Activated CD4-positive, alpha-beta T cell treated with anti-CD3 and anti-CD28 coated beads, Interleukin-2, Interleukin-6, amounts not matched to agents 100 ng/mL and 50 ng/mL, durations not matched to agents 16 hours and 8 hours (primary cell): Measurements from ENCODE around the gene MPP2.
"Not testable (repeated sequence)": the region's sequence is repeated elsewhere in the genome, so short reads cannot be mapped to it uniquely, and the experiment has no call there.

Source experiments
- DNase-seq: peaks from one replicate; pipeline ENCODE4 v3.0.0-alpha.2; 2020

Gene MPP2

DNA sequence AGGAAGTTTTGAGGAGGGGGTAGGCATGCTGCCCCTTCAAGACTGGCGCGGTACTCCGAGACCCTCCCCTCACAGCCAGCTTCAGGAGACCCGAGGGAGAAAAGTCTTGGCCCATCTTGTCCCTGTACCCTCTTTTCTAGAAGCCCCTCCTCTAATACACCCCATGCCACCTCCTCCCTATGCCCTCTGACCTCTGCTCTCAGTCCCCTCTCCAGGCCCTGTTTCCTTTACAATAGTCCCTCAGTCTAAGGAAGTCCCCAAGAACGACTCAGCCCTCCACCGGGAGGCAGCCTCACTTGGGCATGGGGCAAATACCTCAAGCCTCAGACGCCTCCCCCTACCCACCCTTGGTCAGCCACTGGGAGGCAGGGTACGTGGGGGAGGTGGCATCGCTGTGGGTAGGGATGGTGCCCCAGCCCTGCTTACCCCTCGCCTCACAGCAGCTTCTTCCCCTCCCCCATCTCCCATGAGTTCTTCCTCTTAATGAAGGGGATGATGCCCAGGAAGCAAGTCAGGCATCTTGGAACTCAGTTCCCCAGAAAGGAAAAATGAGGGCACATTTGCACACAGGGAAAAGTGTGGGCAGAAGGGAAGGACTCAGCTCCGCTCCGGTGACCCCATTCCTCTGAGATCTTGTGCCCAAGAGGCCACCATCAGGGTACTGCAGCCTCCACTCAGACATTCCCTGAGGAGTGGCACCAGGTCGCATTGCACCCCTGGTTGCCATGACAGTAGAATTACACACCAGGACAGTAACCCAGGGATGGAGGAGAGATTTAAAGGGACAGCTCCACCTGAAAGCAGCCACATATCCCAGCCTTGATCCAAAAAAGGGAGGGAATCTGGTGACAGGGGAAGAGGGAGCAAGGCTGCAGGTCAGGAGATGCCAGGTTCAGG is 6.2 kb downstream of the MPP2 start:
- DNase-seq: no peak

DNA sequence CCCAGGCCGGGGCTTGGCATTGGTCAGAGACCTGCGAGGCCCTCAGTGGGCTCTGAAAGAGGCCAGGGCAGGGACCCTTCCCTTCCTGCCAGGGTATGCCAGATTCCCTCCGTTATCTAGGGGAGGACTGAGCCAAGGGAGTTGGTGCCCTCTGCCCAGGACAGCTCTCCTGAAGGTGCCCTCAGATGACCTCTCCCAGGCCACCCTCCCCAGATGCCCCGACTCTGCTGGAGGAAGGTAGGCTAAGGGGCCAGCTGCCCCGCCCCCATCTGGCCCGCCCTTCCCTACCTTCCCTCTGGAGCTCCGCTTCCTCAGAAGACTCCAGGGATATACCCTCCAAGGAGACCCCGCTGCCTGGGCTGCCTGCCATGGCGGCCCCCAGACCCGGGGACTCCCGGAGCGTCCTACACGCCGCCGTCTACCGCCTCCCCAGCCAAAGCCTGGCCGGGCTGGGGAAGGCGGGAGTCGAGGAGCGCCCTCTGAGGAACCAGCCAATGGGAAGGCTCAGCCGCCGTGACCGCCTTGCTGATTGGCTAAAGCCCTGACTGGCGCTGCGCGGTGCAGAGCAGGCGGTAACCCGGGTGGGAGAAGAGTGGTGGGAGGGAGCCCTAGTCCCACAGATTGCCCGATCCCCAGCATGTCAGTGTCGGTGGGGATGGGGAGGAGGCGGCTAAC is 7.0 kb downstream of the MPP2 start:
- DNase-seq: peak; percentile 87

DNA sequence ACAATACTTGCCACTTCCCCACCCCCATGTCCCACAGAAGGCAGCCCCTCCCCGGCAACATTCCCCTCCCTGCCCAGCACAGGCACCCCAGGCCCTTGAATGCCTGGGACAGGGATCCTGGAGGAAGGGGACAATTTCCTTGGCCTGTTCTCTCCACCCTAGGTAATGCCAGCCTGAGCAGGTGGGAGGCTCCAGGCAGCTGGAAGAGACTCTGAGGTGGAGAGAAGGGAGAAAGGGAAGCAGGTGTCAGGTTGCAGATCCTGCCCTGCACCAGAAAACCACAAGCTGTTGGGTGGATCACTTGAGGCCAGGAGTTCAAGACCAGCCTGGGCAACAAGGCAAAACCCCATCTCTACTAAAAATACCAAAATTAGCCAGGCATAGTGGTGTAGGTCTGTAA is 8.9 kb downstream of the MPP2 start:
- no peak for DNase-seq

DNA sequence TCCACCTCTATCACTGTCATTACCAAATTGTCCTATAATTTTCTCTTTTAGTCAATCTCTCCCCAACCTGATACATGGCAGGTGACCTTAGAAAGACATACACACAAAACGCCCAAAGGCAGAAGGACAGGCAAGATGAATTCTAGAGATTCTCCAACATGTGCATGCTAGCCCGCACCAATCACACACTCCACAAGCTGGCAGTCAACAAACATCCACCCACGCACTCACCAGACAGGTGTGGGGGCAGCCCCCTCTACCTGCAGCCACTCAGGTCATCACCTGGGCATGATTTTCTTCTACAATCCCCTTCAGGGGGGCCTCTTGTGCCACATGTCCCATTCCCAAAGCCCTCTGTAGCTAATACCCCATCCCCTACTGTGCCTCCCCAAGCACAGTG is 9.5 kb downstream of the MPP2 start:
- no peak for DNase-seq

DNA sequence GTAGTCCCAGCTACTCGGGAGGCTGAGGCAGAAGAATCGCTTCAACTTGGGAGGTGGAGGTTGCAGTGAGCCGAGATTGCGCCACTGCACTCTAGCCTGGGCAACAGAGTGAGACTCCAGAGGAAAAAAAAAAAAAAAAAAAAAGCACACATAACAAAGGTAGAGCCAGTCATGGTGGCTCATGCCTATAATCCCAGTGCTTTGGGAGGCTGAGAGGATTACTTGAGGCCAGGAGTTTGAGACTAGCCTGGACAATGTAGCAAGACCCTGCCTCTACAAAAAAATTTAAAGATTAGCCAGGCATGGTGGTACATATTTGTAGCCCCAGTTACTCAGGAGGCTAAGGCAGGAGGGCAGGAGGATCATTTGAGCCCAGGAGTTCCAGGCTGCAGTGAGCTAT is 12.8 kb downstream of the MPP2 start:
- not testable (repeated sequence) for DNase-seq

DNA sequence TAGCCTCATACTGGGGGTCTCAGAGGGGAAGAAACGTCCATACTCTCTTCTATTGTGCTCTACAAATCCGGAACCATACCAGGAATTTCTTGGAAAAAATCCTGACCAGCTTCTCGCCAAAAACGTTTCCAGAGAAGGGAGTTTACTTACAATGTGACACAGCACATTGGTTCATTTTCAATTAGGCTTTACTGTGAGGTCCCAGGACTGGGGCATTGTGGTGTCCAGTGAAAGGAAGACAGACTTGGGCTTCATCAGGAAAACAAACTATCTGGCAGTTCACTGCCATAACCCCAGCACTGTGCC is 14.7 kb downstream of the MPP2 start:
- no peak for DNase-seq

DNA sequence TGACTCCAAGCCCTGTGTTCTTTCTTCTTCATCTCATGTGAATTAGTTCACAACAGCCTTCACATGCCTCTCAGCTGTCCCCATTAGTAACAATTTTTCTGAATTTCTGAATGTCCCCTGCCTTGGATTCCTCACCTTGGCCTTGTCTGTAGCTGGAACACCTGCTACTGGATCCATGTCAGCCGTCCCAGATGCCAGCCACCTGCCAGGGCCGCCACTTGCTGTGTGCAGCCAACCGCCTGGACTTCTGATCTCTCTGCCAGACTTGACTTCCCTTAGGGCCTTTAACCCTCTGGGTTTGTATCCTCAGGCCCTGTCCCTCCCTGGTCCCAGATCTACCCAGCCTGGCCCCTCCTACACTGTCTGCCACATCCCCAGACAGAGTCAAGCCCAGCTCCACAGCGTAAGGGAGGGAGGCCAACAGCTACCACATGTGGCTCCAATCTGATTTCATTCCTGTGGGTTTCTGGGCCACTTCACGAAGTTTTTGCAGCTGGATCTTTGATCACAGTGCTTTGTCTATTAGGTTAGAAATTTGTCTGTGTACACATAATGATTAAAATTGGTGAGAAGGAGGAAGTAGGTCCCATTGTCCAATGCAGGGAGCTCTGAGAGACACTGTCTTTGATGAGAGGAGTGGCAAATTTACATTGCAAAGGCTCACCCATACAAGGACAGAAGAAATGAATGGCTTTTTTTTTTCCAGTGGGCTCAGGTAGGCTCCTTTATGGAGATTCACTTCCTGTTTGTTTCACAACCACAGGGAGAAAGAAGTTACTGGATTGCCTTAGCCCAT is 15.3 kb downstream of the MPP2 start:
- no peak for DNase-seq

DNA sequence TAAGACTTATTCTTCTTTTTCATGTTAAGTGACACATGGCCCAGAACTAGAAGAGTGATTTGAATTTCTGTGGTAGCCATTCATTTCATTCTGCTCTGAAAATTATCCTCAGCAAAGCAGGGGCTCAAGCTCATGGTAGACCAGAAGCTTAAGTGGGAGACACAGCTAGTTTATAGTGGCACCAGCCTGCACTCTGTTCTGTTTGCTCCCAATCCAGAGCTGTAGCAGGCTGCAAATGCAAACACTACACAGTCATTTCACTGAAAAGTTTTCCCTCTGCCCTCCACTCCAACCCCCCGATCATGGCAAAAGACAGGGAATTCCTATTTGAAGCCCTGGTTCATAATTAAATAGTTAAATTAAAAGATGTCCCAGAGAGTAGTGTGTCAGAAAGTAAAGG is 17.1 kb downstream of the MPP2 start:
- no peak for DNase-seq

DNA sequence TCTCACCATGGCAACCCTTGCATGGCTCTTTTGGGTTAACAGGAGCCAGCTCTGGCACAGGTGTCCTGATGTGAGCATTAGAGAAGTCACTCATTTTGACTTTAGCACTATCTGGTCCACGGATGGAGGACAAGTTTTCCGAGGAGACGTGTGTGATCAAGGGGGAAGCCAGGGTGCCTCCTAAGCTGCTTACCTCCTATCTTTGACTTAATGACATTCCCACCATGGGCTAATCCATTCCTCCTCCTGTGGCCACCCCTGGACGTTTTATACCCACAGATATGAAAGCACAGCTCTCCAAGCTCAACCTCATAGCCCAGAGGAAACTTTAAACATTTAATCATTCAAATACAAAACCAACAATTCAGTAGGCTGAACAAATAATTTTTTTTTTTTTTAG is 18.8 kb downstream of the MPP2 start:
- DNase-seq: no peak

DNA sequence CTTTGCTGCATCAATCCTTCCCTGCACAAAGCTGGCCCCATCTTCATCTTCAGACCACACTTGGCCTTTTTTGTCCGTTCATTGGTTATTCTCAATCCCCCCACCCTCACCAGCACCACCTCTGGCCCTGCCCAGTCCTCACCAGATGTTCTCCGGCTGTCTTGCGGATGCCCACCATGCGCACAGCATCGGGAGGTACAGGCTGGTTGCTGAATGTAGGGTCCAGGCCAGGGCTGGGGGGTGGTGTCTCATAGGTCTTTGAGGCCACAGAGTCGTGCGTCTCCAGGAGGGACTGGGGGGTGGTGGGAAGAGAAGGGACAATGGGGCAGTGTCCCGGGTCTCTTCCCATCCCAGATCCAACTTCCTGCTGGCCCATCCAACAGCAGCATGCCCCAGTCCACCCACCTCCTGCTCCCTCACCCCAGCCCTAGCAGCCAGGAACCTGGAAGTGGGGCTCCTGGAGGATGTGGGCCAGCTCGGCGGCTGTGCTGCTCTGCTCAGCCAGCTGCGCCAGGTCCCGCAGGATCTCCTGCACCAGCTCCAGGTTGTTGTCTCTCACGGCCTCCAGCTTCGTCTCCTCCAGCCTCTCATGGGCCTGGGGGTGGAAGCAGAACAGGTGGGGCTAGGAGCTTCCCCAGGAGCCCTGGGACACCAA is 24.4 kb downstream of the MPP2 start:
- no peak for DNase-seq

DNA sequence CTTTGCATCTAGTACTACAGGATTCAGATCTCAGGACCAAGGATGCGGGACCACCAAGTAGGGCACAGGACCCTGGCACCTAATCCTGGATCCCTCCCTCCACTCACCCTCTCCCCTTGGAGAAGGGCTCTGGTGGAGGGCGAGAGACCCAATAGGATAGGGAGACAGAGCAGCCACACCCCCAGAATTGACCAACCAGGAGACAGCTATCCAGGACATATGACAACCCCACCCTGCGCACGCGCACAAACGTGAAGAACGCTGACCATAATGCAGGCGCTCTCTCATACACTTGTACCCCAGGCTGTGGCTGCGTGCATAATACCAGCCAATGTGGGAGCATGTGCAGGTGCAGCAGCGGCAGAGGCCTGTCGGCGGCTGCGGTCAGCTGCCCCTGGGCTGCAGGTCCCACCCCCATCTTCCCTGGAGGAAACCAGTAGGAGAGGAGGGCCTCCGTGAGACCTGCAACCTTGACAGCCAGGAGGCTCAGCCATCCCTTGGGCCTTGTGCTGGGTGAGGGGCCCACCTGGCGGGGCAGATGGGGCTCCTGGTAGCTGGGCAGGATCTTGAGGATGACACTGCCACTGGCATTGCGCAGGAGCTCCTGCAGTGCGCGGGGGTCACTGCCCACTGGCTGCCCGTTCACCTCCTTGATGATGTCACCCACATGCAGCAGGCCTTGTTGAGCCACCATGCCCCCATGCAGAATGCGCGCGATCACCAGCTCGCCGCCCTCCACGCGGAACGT is 25.4 kb downstream of the MPP2 start:
- no peak for DNase-seq

DNA sequence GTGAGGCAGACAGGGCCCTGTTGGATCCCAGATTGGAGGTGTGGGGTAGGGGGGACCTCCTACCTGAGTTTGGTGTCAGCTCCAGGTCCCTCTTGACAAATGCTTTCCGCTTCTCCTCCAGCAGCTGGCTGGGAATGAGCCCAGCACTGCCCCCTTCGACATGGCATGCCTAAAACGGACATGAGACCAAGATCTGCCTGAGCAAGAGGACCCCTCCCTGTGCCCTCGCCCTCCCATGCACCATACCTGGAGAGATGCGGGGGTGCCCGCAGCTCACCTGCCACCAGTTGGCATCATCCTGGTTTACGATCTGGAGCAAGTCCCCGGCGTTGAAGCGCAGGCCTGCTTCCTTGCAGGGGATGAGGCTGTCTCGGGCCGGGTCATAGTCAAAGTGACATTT is 26.2 kb downstream of the MPP2 start:
- DNase-seq: no peak

DNA sequence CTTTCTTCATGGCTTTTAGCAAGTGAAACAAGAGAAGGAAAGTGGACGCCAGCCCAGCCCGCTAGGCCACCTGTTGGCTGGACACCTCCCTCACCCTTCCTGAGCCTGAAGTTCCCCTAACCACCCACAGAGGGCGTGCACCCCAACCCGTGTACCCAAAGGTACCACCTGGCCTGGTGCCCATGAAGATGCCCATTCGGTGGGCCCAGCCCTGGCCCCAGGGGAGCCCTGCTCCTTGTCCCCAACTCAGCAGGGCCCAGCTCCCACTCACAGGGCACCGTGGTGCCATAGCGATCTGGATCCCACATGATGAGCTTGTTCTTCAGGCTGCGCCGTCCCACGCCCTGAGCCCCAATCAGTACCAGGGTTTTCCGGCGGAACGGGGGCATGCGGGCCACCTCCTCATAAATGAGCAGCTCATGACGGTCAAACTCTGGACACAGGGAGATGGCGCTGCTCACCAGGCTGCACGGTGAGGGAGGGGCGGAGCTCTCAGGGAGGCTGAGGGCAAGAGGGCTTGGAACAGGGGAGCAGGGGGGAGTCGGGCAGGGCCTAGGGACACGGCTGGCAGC is 26.8 kb downstream of the MPP2 start:
- peak; percentile 60 for DNase-seq

DNA sequence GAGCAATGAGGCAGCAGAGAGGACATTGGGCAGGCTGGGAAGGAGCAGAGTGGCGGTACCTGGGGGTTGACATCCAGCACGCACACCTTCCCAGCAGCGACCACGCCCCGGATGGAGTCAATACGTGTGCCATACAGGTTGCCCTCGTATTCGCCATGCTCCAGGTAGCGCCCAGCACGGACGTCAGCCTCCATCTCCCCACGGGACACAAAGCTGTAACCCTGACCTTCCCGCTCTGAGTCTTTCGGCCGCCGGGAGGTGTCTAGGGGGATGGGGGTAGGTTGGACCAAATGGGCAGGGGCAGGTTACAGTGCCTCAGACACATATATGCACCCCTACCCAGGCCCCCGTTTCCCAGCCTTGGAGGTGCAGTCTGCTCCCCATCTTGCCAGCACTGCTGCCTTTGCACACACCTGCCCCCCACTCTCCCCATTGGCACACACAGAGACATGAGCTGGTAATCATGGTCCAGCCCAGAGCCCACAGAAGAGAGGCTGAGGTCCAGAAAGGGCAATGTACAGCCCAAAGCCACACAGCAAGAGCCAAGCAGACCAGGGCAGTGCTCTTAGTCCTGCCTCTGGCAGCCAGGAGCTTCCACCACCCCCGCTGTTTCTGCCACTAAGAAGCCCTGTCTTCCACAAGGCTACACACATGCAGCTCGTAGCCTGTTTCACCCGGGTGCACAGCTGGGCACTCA is 27.5 kb downstream of the MPP2 start:
- no peak for DNase-seq

DNA sequence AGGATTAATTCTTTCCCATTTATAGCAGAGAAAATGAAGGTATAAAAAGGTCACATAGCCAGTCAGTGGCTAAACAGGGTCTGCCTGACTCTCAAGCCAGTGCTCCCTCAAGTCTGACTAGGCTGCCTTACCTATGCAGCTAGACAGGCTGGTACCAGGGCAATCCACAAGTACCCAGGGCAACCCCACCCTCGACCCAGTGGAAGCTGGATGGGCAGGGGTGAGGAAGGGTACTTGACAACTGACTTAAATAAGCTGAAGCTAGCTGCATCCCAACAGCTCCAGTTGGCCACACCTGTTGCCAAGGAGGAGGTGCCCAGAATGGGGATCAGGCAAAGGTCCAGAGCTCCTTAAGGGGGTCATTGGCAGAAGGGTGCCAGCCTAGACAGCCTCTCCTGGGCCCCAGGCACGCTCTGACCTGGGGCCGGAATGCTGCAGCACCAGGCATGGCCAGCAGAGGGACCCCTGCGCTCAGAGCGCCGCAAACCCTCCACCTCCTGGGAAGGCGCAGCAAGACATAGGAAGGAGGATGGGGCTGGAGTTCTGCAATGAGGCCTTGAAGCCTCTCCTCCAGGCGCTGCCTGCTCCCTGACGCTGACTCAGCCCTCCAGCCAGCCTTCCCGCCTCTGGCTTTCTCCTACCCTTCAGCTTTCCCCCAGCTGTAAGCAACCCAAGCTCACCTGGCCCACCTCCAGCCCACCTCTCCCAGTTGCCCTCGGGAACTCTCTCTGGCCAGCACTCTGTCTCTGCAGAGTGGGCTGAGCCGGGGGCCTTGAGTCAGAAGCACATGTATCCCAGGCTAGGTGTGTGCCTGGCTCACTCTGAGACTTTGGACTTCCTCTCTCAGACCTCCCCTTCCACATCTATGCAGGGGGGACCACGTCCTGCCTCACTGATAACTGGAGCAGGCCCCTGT is 28.8 kb downstream of the MPP2 start:
- DNase-seq: peak; percentile 72

DNA sequence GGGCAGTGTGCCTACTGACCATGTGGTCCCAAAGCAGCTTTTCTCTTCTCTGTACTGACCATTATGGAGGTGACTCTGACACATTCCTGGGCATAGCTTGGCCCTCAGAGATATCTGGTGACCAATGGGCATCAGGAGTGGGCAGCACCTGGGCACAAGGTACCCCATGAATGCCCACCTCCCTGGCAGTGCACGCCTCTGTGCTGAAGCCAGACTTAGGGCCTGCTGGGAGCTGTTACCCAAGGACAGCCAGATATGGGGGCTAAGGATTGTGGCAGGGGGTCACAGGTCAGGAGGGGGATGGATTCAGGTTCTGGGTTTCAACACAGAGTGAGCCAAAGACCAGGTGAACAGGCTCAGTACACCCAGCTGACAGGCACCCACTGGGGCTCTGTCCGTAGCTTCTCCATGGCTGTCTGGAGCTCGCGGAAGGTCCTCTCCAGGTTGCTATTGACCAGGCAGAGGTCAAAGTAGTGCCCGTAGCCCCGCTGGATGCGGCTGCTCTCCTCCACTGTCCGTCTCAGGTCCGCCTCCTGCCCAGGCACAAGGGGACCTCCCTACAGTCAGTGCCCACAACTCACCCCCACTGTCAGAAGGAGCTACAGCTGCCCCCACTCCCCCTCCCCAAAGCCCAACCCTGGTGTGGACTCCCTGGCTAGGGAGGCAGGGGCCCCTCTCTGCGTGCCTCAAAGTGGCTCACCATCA is 29.7 kb downstream of the MPP2 start:
- no peak for DNase-seq

DNA sequence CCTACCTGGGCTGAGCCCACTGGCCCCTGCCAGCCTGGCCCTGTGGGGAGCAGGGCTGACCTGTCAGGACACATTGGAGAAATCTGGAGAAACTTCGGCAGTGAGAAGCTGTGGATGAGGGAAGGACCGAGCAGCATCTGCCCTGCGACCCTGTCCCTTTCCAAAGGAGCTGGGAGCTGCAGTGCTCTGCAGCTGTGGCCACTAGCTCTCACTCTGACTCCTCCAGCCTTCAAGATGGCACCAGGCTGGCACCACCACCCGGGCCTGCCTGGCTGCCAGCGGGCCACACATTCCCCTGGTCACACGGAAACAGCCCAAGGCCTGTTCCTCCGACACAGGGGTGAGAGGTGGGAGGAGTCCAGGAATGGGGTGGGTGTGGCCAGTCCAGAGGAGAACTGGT is 30.3 kb downstream of the MPP2 start:
- no peak for DNase-seq

DNA sequence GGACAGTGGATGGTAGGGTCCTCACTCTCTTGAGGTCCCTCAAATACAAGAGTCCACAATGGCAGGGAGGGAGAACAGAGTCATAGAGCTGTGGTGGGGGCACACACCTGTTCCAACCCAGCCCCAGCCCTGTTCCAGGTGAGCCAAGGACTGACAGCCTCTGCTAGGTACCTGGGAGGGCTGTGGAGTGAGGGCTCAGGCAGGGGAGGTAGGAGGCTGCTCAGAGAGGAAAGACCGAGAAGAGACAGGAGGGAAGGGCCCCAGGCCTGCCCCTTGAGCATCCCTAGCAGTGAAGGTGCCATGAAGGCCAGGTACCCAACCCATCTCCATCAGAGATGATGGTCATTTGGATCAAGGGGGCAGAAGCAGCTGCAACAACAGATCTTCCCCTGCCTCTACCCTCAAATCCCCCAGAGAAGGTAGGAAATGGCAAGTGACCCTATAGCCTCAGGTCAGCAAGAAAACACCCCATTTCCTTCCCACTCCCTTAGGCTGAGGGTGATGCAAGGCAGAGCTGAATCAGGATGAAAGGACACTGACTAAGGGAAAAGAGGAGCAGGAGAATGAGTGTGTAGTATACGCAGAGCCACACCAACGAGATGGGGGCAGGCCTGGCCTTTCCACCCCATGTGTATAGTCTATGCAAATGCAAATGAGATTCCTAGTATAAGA is 31.7 kb downstream of the MPP2 start:
- DNase-seq: no peak

DNA sequence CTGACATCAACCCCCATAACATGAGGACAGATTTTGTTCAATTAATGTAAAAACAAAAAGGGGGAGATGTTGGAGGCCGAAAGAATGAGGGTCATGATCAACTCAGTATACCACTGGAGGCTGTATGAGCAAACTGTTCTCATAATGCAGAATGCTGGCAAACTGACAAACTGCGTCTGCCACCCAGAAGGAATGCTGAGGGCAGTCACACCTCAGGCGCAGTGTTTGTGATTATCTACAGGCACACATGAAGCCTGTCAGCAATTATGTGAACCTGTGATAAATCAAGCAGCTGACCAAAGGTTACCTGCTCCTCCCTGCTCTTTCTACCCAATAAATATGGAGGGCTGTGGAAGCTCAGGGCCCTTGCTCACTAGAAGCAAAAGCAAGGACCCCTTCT is 33.0 kb downstream of the MPP2 start:
- no peak for DNase-seq
